HG03442 (cell line): ENCODE measurements around the gene DHX16.

Source experiments
- ATAC-seq: cut with Tn5 transposase; IDR thresholded peaks from one replicate; pipeline ENCODE4 v1.9.1; 2021; ENCODE audit warnings: mild to moderate bottlenecking, moderate library complexity; ENCODE audit not compliant: unreplicated experiment

DHX16 gene

GRCh38 chr6:30611150-30611855 is 61.5 kb downstream of the DHX16 start:
- no peak for ATAC-seq

- no peak for ATAC-seq
Observed at GRCh38 chr6:30610065-30610464, 62.7 kb downstream of the DHX16 start.

- ATAC-seq, result no peak
Observed at GRCh38 chr6:30603961-30604360, 68.8 kb downstream of the DHX16 start.
